IMR-90 (cell line): ENCODE results near the gene SPATA21. TPM values are rescaled to one million over a fixed set of nuclear protein-coding genes. Genes with fewer than 3 reads are reported as not detected.

Experiments used
- ATAC-seq: fragments of 200-7000 bp; cut with Tn5 transposase; 2 replicates; pipeline ENCODE4 v1.9.1; 2020; ENCODE audit warnings: low read depth, mild to moderate bottlenecking, moderate library complexity
- BruUV-seq: library from RNA; stranded (reverse); fragments of 400-500 nt; replicated peaks from 2 replicates; lab custom pipeline; 2021; lab: Mats Ljungman, UMichigan
- CTCF ChIA-PET: fragments of 300-600 bp; formaldehyde crosslinking; extraction: SDS; loops from one replicate; lab custom pipeline; 2021; ENCODE audit warnings: antibody characterized with exemption; lab: Yijun Ruan, JAX
- POLR2A ChIA-PET: fragments of 300-600 bp; sonication (Branson Sonifier 250); formaldehyde crosslinking; loops from one replicate; lab custom pipeline; 2022; ENCODE audit warnings: antibody characterized with exemption; ENCODE audit not compliant: unreplicated experiment; lab: Charles Lee
- DNase-seq: peaks from one replicate; pipeline ENCODE4 v3.0.0; 2013
- H2AFZ ChIP-seq: replicated peaks from 2 replicates; pipeline ENCODE3; 2013; ENCODE audit warnings: low read length, mild to moderate bottlenecking; ENCODE audit not compliant: poor library complexity
- H2AK5ac ChIP-seq: 2 replicates; pipeline ENCODE4 v1.6.1; 2013; ENCODE audit warnings: low read depth, low read length, inconsistent platforms
- H2AK9ac ChIP-seq: replicated peaks from 2 replicates; pipeline ENCODE3; 2013; ENCODE audit warnings: mild to moderate bottlenecking, low read depth, low read length, moderate library complexity; ENCODE audit not compliant: poor library complexity
- H2BK120ac ChIP-seq: 2 replicates; pipeline ENCODE4 v1.6.1; 2013; ENCODE audit warnings: low read depth, low read length, inconsistent platforms
- H2BK15ac ChIP-seq: 3 replicates; pipeline ENCODE4 v1.6.1; 2013; ENCODE audit warnings: low read depth, low read length, inconsistent platforms
- H2BK20ac ChIP-seq: 2 replicates; pipeline ENCODE4 v1.6.1; 2013; ENCODE audit warnings: low read depth, mild to moderate bottlenecking, inconsistent platforms, low read length, moderate library complexity
- H2BK5ac ChIP-seq: 2 replicates; pipeline ENCODE4 v1.6.1; 2013; ENCODE audit warnings: mild to moderate bottlenecking, low read depth, low read length, inconsistent platforms; ENCODE audit not compliant: poor library complexity, severe bottlenecking
- H3K14ac ChIP-seq: replicated peaks from 2 replicates; pipeline ENCODE4 v1.6.1; 2013; ENCODE audit warnings: low read depth, low read length, inconsistent platforms
- H3K18ac ChIP-seq: 2 replicates; pipeline ENCODE4 v1.6.1; 2013; ENCODE audit warnings: low read depth, low read length, control low read depth
- H3K23ac ChIP-seq: 2 replicates; pipeline ENCODE4 v1.6.1; 2013; ENCODE audit warnings: low read depth, low read length, inconsistent platforms
- H3K27ac ChIP-seq: 2 replicates; pipeline ENCODE4 v1.5.1; 2013; ENCODE audit warnings: mild to moderate bottlenecking, control low read depth, low read length; ENCODE audit not compliant: insufficient read depth
- H3K27me3 ChIP-seq: 2 replicates; pipeline ENCODE4 v1.6.1; 2013; ENCODE audit warnings: low read length; ENCODE audit not compliant: control insufficient read depth, insufficient read depth
- H3K36me3 ChIP-seq: 2 replicates; pipeline ENCODE4 v1.6.1; 2013; ENCODE audit warnings: low read length, mixed read lengths; ENCODE audit not compliant: control insufficient read depth, insufficient read depth
- H3K4ac ChIP-seq: 2 replicates; pipeline ENCODE4 v1.6.1; 2013; ENCODE audit warnings: low read depth, low read length, inconsistent platforms
- H3K4me1 ChIP-seq: 2 replicates; pipeline ENCODE4 v1.6.1; 2013; ENCODE audit warnings: low read length, mixed read lengths; ENCODE audit not compliant: control insufficient read depth, insufficient read depth
- H3K4me2 ChIP-seq: 2 replicates; pipeline ENCODE4 v1.6.1; 2013; ENCODE audit warnings: low read depth, mild to moderate bottlenecking, control low read depth, low read length, moderate library complexity
- H3K4me3 ChIP-seq: 2 replicates; pipeline ENCODE4 v1.5.1; 2013; ENCODE audit warnings: low read depth, mild to moderate bottlenecking, control low read depth, low read length, moderate library complexity; ENCODE audit not compliant: insufficient read depth
- H3K56ac ChIP-seq: 2 replicates; pipeline ENCODE4 v1.6.1; 2013; ENCODE audit warnings: low read length, inconsistent platforms; ENCODE audit not compliant: insufficient read depth; ENCODE audit errors: extremely low read depth
- H3K79me1 ChIP-seq, 2 experiments: 2 replicates each; pipeline ENCODE4 v1.6.1; 2013; ENCODE audit warnings: low read length in 2 of 2, inconsistent platforms in 1 of 2, low read depth in 1 of 2
- H3K9ac ChIP-seq: 2 replicates; pipeline ENCODE4 v1.6.1; 2013; ENCODE audit warnings: low read depth, low read length, control low read depth
- H3K9me1 ChIP-seq: 2 replicates; pipeline ENCODE4 v1.6.1; 2013; ENCODE audit warnings: low read length, inconsistent platforms; ENCODE audit not compliant: insufficient read depth
- H3K9me3 ChIP-seq: 2 replicates; pipeline ENCODE4 v1.6.1; 2013; ENCODE audit warnings: low read length; ENCODE audit not compliant: control insufficient read depth, insufficient read depth
- H4K20me1 ChIP-seq: 2 replicates; pipeline ENCODE4 v1.6.1; 2013; ENCODE audit warnings: low read length, inconsistent platforms; ENCODE audit not compliant: insufficient read depth
- H4K5ac ChIP-seq: 2 replicates; pipeline ENCODE4 v1.6.1; 2013; ENCODE audit warnings: mild to moderate bottlenecking, low read depth, low read length, control low read depth
- H4K8ac ChIP-seq, 2 experiments: 2 replicates each; pipeline ENCODE4 v1.6.1; 2013; ENCODE audit warnings: low read depth in 2 of 2, low read length in 2 of 2, control low read depth in 1 of 2, inconsistent platforms in 1 of 2
- H4K91ac ChIP-seq: 2 replicates; pipeline ENCODE4 v1.6.1; 2013; ENCODE audit warnings: low read depth, low read length, inconsistent platforms; ENCODE audit not compliant: insufficient read depth
- CHD1 ChIP-seq: IDR thresholded peaks from 2 replicates; pipeline ENCODE4 v1.6.1; 2012; ENCODE audit warnings: low read depth, low read length, improper control_type of control experiment
- FOS ChIP-seq: fragments of 150-350 bp; IDR thresholded peaks from 2 replicates; pipeline ENCODE4 v1.6.1; 2016; ENCODE audit warnings: low read depth, low read length
- MAFK ChIP-seq: IDR thresholded peaks from 2 replicates; pipeline ENCODE4 v1.6.1; 2012; ENCODE audit warnings: low read depth, low read length, improper control_type of control experiment
- NFE2L2 ChIP-seq: fragments of 150-350 bp; IDR thresholded peaks from 2 replicates; pipeline ENCODE4 v1.6.1; 2016; ENCODE audit warnings: low read depth, mild to moderate bottlenecking, low read length
- POLR2A ChIP-seq: IDR thresholded peaks from 2 replicates; pipeline ENCODE4 v1.6.1; 2012; ENCODE audit warnings: mild to moderate bottlenecking, low read depth, low read length
- RAD21 ChIP-seq: IDR thresholded peaks from 2 replicates; pipeline ENCODE4 v1.6.1; 2012; ENCODE audit warnings: low read length, improper control_type of control experiment
- RCOR1 ChIP-seq: IDR thresholded peaks from 2 replicates; pipeline ENCODE4 v1.6.1; 2012; ENCODE audit warnings: mild to moderate bottlenecking, low read length, improper control_type of control experiment; ENCODE audit not compliant: insufficient replicate concordance
- WGBS, 2 experiments: methylation state at CpG; one replicate each; pipeline versions ENCODE4 v1.1.5 to v1.1.7; 2013; ENCODE audit warnings: missing lambda C conversion rate in 2 of 2; ENCODE audit not compliant: insufficient read length in 1 of 2; ENCODE audit errors: extremely low coverage in 2 of 2; 5-methylcytosine and 5-hydroxymethylcytosine counted together
- dilution Hi-C: fragments of 300-500 bp; cut with HindIII; formaldehyde crosslinking; loops from one replicate; pipeline ENCODE4 v1.14.3; 2018; ENCODE audit warnings: low sequenced_read_pairs; ENCODE audit not compliant: unreplicated experiment
- in situ Hi-C: fragments of 300-500 bp; cut with MboI; formaldehyde crosslinking; loops from 3 replicates; pipeline ENCODE4 v1.14.3; 2019; ENCODE audit warnings: low sequenced_read_pairs, inconsistent platforms, mixed read lengths
- intact Hi-C: fragments of 100-400 bp; cut with micrococcal nuclease; formaldehyde crosslinking; loops from 2 replicates; pipeline ENCODE4 v1.10.0; 2022
- polyA plus RNA-seq, 3 experiments: library from polyadenylated mRNA; depleted of rRNA; stranded (reverse); fragments of >200 nt; gene quantifications; 2 replicates each; pipeline ENCODE4 v1.2.3, GENCODE V29; 2012; ENCODE audit warnings: low replicate concordance in 1 of 3
- total RNA-seq: library from RNA; depleted of rRNA; stranded (reverse); fragments of >200 nt; gene quantifications from 2 replicates; pipeline ENCODE4 v1.2.3, GENCODE V29; 2012

The SPATA21 gene
- total and polyA plus RNA-seq, 2 of the 4 experiments (the other 2 are of a cell fraction), result not detected

DNA sequence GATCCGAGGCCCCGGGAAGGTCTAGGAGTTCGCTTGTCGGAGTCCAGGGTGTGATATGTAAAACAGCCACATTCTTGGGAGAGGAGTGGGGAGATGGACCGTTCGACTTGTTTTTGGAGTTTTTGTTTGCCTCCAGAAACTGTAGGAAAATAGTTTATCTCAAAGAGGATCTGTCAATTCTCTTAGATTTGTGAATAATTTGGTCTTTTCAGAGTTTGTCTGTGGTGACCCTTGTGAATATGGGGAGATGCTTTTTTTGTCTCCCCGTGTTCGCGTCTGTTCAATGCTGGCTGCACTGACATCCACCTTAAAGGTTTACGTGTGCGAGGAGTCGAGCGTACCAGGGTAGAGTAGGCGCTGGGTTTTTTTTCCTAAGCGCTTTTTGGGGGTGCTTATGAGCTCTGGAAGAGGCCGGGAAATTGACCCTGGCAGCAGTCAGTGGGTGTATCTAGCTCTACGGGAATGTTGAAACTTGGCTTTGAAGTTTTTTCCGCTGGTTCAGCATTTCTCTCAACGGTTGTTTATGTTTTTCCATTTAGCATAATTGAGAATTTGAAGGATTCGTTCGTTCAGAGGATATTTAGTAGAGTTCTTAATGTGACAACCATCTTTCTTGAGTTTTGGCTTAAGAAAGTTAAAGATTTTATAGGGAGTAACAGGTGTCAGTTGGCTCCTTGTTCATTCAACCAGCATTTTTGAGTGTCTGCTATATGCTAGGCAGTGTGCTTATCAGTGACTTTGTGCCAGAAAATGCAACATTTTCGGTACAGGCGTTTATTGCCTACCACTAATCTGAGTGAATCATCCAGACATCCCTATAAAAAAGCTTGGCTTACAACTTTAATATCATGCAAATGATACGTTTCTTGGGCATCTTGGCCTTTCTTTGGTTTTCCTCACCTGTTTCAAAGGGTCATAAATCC, 69.0 kb downstream of the SPATA21 start:
- Histone ChIP-seq H3K27ac (peak overlapping the region; percentile 96), H3K9me1 (peaks cover 8% of the 10 kb centered on the region), H3K79me1 (peaks cover 0 to 18% of the 10 kb centered on the region in 2 experiments; a peak in 2 of 4 replicates), H3K14ac (peak overlapping the region; percentile 99), H2AFZ (peak overlapping the region; percentile 98), H4K5ac (peak overlapping the region; percentile 78), H3K9ac (peak overlapping the region; percentile 90), H3K4me3 (peak overlapping the region; percentile 88), H3K4me1 (peaks cover 4% of the 10 kb centered on the region), H2BK5ac (peak overlapping the region; percentile 98), H3K56ac (peak overlapping the region; percentile 98), H4K91ac (peak overlapping the region; percentile 95), H2BK120ac (peak overlapping the region; percentile 78), H3K18ac (peak overlapping the region; percentile 89), H2BK20ac (peak overlapping the region; percentile 18; the same call in 1 of the 2 replicates), H3K4ac (peak overlapping the region; percentile 98), H3K4me2 (peak overlapping the region; percentile 98), H3K23ac (peak overlapping the region; percentile 98), H2AK9ac (peak overlapping the region; percentile 99), H4K8ac (peak overlapping the region; percentile 66 to 80), H2AK5ac (peak overlapping the region; percentile 96), H3K36me3 (no peaks in the 10 kb centered on the region), H4K20me1 (peaks cover 10% of the 10 kb centered on the region), H3K9me3 (no peaks in the 10 kb centered on the region), H2BK15ac (peak overlapping the region; percentile 54; the same call in 2 of the 3 replicates), H3K27me3 (no peaks in the 10 kb centered on the region)
- DNase-seq, result peak; percentile 60
- no peak for ATAC-seq
- dilution Hi-C loops (no loop called here), intact Hi-C loops (loop anchor here (1.0 to 5.0 kb wide), 2 partner anchors 72 to 161 kb away; partner anchors contain the start of gene NECAP2), in situ Hi-C loops (no loop called here)
- TF ChIP-seq FOS, result peak; percentile 11; the same call in 1 of the 2 replicates
- peak; percentile 88 for TF ChIP-seq MAFK
- peak; percentile 64 for TF ChIP-seq RCOR1
- 0 out of 2 replicates have a peak, but pooled peaks have one; percentile 88 for TF ChIP-seq CHD1
- TF ChIP-seq RAD21, result 0 out of 2 replicates have a peak, but pooled peaks have one; percentile 4
- TF ChIP-seq POLR2A, result no peak
- TF ChIP-seq NFE2L2, result no peak
- ChIA-PET POLR2A (interaction anchor here (0.6 kb wide), 3 partner anchors 12 to 512 kb away, joined by 3 to 9 read pairs (median 7); partner anchors contain the start of gene NECAP2), CTCF (interaction anchor here (0.7 to 1.0 kb wide), 2 partner anchors 72 to 289 kb away, joined by 3 read pairs; partner anchors contain the start of gene NECAP2)
- 0% methylated on average over 8 of the region's 24 CpGs; no CpG with 5 or more reads in 1 of the 2 experiments for WGBS, 2 experiments
- BruUV-seq, result TSS peak; percentile 48
